Activated CD8-positive, alpha-beta memory T cell treated with anti-CD3 and anti-CD28 coated beads, Interleukin-2, amount 10 ng/mL, durations not matched to agents 7 days and 5 days (primary cell): Measurements from ENCODE around the gene RUNX1. TPM values are rescaled to one million over a fixed set of nuclear protein-coding genes. Genes with fewer than 3 reads are reported as not detected.

Experiments used
- ATAC-seq: fragments of 150-1000 bp; cut with Tn5 transposase; one replicate; pipeline ENCODE4 v1.10.0; 2021; ENCODE audit warnings: moderate library complexity
- CTCF ChIA-PET: fragments of 350-600 bp; sonication (Branson Sonifier 250); formaldehyde crosslinking; loops from one replicate; lab custom pipeline; 2021; ENCODE audit warnings: antibody characterized with exemption; lab: Charles Lee
- DNase-seq: peaks from one replicate; pipeline ENCODE4 v3.0.0-alpha.2; 2020
- H3K27ac Mint-ChIP-seq: one replicate; pipeline ENCODE4 v1.8.0; 2021; ENCODE audit warnings: mild to moderate bottlenecking, mixed read lengths
- H3K27me3 Mint-ChIP-seq: one replicate; pipeline ENCODE4 v1.8.0; 2021; ENCODE audit warnings: mixed read lengths
- H3K36me3 Mint-ChIP-seq: one replicate; pipeline ENCODE4 v1.8.0; 2021; ENCODE audit warnings: mild to moderate bottlenecking, mixed read lengths
- H3K4me1 Mint-ChIP-seq: one replicate; pipeline ENCODE4 v1.8.0; 2021; ENCODE audit warnings: mixed read lengths
- H3K4me3 Mint-ChIP-seq: one replicate; pipeline ENCODE4 v1.8.0; 2021; ENCODE audit warnings: mild to moderate bottlenecking, moderate library complexity, mixed read lengths
- H3K9me3 Mint-ChIP-seq: one replicate; pipeline ENCODE4 v1.8.0; 2022; ENCODE audit warnings: low read depth, mixed read lengths
- total RNA-seq, 2 experiments: library from RNA; stranded (reverse); gene quantifications; one replicate each; pipeline ENCODE4 v1.2.3, GENCODE V29; 2021

Gene RUNX1
- total RNA-seq, 2 experiments from 2014 or later = 23.3 to 35.3 TPM

DNA sequence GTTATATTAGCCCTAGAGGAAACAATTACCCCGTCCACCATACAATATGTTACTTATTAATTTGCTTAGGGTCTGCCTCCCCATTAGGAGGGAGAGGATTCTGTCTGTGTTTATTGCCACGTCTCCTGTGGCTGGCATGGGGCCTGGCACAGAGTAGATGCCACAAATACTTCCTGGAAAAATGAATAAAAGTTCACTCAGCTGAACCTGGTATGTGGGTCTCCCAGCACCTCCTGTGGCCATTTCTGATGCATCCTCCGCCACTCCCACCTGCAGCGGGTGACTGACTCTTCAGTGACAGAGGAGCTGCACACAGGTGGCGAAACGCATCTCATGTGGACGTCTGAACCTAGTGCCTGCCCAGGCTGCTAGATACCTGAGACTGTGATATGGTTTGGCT, 267.6 kb downstream of the RUNX1 start:
- H3K36me3 Mint-ChIP-seq = no peaks in the 10 kb centered on the region
- H3K4me1 Mint-ChIP-seq = peaks cover 3% of the 10 kb centered on the region
- DNase-seq (no peak), ATAC-seq (no peak)
- CTCF ChIA-PET = no interaction called here
- H3K4me3 Mint-ChIP-seq = no peak overlapping the region
- no peak overlapping the region for H3K27ac Mint-ChIP-seq
- peaks cover 7% of the 10 kb centered on the region for H3K27me3 Mint-ChIP-seq
- peaks cover 5% of the 10 kb centered on the region for H3K9me3 Mint-ChIP-seq

- CTCF ChIA-PET = no interaction called here
- DNase-seq (no peak), ATAC-seq (no peak)
- H3K36me3 Mint-ChIP-seq = no peaks in the 10 kb centered on the region
- peaks cover 5% of the 10 kb centered on the region for H3K9me3 Mint-ChIP-seq
- H3K27me3 Mint-ChIP-seq = peaks cover 19% of the 10 kb centered on the region
- H3K4me3 Mint-ChIP-seq = no peak overlapping the region
- H3K27ac Mint-ChIP-seq = no peak overlapping the region
- H3K4me1 Mint-ChIP-seq = no peaks in the 10 kb centered on the region
Observed at GRCh38 chr21:34779860-34780259, 269.2 kb downstream of the RUNX1 start.

DNA sequence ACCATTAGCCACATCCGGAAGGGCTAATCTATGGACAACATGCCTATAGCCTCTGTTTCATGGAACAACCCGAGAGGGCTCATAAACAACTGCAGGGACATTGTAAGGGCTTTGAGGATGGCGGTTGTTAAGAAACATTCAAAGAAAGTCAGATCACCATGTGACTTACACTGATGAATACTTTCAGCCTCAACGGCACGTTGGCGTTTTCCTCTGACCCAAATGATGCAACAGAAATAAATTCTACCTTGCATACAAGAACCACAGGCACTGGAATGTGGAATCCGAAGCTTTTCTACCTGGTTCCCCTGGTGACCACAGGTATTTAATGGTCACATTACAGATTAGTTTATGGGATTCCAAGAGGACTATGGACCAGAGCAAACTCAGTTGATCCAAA, 273.3 kb downstream of the RUNX1 start:
- H3K4me1 Mint-ChIP-seq = no peaks in the 10 kb centered on the region
- no peaks in the 10 kb centered on the region for H3K36me3 Mint-ChIP-seq
- H3K9me3 Mint-ChIP-seq = peaks cover 5% of the 10 kb centered on the region
- no peak for ATAC-seq
- no peak overlapping the region for H3K27ac Mint-ChIP-seq
- H3K27me3 Mint-ChIP-seq = peaks cover 45% of the 10 kb centered on the region
- H3K4me3 Mint-ChIP-seq = no peak overlapping the region
- DNase-seq = no peak
- CTCF ChIA-PET = no interaction called here

- DNase-seq (no peak), ATAC-seq (no peak)
- no peak overlapping the region for H3K27ac Mint-ChIP-seq
- CTCF ChIA-PET = no interaction called here
- no peaks in the 10 kb centered on the region for H3K36me3 Mint-ChIP-seq
- peaks cover 49% of the 10 kb centered on the region for H3K27me3 Mint-ChIP-seq
- H3K4me1 Mint-ChIP-seq = no peaks in the 10 kb centered on the region
- H3K4me3 Mint-ChIP-seq = no peak overlapping the region
- H3K9me3 Mint-ChIP-seq = no peaks in the 10 kb centered on the region
Observed at GRCh38 chr21:34774750-34775149, 274.4 kb downstream of the RUNX1 start.

- H3K4me1 Mint-ChIP-seq = no peaks in the 10 kb centered on the region
- CTCF ChIA-PET = no interaction called here
- H3K9me3 Mint-ChIP-seq = no peaks in the 10 kb centered on the region
- DNase-seq (no peak), ATAC-seq (no peak)
- peaks cover 59% of the 10 kb centered on the region for H3K27me3 Mint-ChIP-seq
- H3K36me3 Mint-ChIP-seq = no peaks in the 10 kb centered on the region
- H3K4me3 Mint-ChIP-seq = no peak overlapping the region
- H3K27ac Mint-ChIP-seq = no peak overlapping the region
Observed at GRCh38 chr21:34771512-34772028, 277.5 kb downstream of the RUNX1 start.

- CTCF ChIA-PET = no interaction called here
- H3K4me3 Mint-ChIP-seq = no peak overlapping the region
- H3K9me3 Mint-ChIP-seq = no peaks in the 10 kb centered on the region
- no peaks in the 10 kb centered on the region for H3K4me1 Mint-ChIP-seq
- H3K36me3 Mint-ChIP-seq = no peaks in the 10 kb centered on the region
- peaks cover 54% of the 10 kb centered on the region for H3K27me3 Mint-ChIP-seq
- DNase-seq = no peak
- ATAC-seq = no peak
- no peak overlapping the region for H3K27ac Mint-ChIP-seq
Observed at GRCh38 chr21:34770576-34770975, 278.5 kb downstream of the RUNX1 start.

DNA sequence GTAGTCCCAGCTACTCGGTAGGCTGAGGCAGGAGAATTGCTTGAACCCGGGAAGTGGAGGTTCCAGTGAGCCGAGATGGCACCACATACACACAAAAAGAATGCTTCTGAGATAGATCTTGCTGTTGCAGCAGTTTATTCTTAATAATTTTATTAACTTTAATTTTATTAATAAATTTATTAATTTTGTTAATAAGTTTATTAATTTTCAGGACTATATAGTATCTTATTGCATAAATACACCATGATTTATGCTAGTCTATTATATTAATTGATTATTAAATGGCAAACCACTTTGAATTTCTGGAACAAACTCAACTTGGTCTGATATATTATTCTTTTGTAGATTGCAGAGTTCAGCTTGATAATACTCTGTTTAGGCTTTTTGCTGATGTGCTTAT, 280.8 kb downstream of the RUNX1 start:
- Mint-ChIP-seq H3K9me3 (no peaks in the 10 kb centered on the region), H3K4me1 (no peaks in the 10 kb centered on the region), H3K27ac (no peak overlapping the region), H3K4me3 (no peak overlapping the region), H3K27me3 (peaks cover 33% of the 10 kb centered on the region), H3K36me3 (no peaks in the 10 kb centered on the region)
- no peak for DNase-seq
- no peak for ATAC-seq
- CTCF ChIA-PET = no interaction called here

- CTCF ChIA-PET = no interaction called here
- DNase-seq = no peak
- no peaks in the 10 kb centered on the region for H3K9me3 Mint-ChIP-seq
- H3K27ac Mint-ChIP-seq = no peak overlapping the region
- H3K4me1 Mint-ChIP-seq = no peaks in the 10 kb centered on the region
- H3K27me3 Mint-ChIP-seq = peaks cover 29% of the 10 kb centered on the region
- ATAC-seq = no peak
- H3K4me3 Mint-ChIP-seq = no peak overlapping the region
- no peaks in the 10 kb centered on the region for H3K36me3 Mint-ChIP-seq
Observed at GRCh38 chr21:34766862-34767261, 282.2 kb downstream of the RUNX1 start.

- DNase-seq = no peak
- ATAC-seq = no peak
- Mint-ChIP-seq H3K9me3 (no peaks in the 10 kb centered on the region), H3K4me1 (no peaks in the 10 kb centered on the region), H3K27ac (no peak overlapping the region), H3K4me3 (no peak overlapping the region), H3K36me3 (no peaks in the 10 kb centered on the region), H3K27me3 (peaks cover 21% of the 10 kb centered on the region)
- CTCF ChIA-PET = no interaction called here
Observed at GRCh38 chr21:34765619-34766018, 283.5 kb downstream of the RUNX1 start.

DNA sequence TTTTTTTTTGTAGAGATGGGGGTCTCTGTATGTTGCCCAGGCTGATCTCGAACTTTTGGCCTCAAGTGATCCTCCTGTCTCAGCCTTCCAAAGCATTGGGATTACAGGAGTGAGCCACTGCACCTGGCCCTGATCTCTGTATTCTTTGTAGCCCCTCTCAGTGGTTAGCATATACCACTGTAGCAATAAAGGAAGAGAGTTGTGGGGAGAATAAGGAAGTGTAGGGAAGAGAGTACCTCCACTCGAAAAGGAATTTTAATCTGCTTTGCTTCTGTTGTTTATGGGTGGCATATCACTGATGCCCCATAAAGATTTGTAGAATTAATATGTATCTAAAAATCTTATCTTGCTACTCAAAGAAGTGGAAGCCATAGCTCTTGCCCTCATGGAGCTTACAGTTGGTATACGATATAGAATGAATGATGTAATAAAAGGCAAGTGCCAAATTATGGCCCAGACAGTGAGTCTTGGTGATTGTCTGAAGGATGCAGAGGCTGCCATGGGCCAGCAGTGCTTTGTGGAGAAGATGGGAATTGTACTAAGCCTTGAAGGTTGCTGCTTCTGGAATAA, 284.3 kb downstream of the RUNX1 start:
- CTCF ChIA-PET = interaction anchor here (0.7 kb wide), 2 partner anchors 57 to 1030 kb away, joined by 3 read pairs; no protein-coding TSS in a partner anchor
- no peak overlapping the region for H3K4me3 Mint-ChIP-seq
- no peaks in the 10 kb centered on the region for H3K9me3 Mint-ChIP-seq
- ATAC-seq = no peak
- DNase-seq = no peak
- H3K27me3 Mint-ChIP-seq = peaks cover 17% of the 10 kb centered on the region
- no peaks in the 10 kb centered on the region for H3K36me3 Mint-ChIP-seq
- no peak overlapping the region for H3K27ac Mint-ChIP-seq
- H3K4me1 Mint-ChIP-seq = no peaks in the 10 kb centered on the region

DNA sequence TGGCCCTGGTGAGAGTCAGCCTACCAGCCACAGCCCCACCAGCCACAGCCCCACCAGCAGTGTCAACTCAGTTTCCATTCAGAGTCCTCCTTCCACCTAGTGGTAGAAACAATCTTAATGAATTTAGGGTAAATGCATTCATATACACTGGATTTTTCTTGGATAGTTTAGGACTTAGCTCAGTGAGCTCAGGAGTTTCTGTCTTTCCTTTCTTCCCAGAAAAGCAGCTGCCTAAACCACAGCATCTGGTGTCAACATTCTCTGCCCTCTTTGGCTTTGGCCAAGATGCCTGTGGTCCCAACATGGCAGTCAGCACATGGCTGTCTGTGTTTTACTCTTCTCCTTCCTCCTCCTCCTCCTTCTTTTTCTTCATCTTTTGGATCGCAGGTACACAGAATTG, 286.3 kb downstream of the RUNX1 start:
- peaks cover 8% of the 10 kb centered on the region for H3K27me3 Mint-ChIP-seq
- no peak for ATAC-seq
- no peak overlapping the region for H3K4me3 Mint-ChIP-seq
- no peaks in the 10 kb centered on the region for H3K9me3 Mint-ChIP-seq
- peak; percentile 19 for DNase-seq
- no peaks in the 10 kb centered on the region for H3K36me3 Mint-ChIP-seq
- CTCF ChIA-PET = interaction anchor here (1.7 kb wide), 1 partner anchor 17 kb away, joined by 4 read pairs; no protein-coding TSS in a partner anchor
- no peak overlapping the region for H3K27ac Mint-ChIP-seq
- no peaks in the 10 kb centered on the region for H3K4me1 Mint-ChIP-seq

DNA sequence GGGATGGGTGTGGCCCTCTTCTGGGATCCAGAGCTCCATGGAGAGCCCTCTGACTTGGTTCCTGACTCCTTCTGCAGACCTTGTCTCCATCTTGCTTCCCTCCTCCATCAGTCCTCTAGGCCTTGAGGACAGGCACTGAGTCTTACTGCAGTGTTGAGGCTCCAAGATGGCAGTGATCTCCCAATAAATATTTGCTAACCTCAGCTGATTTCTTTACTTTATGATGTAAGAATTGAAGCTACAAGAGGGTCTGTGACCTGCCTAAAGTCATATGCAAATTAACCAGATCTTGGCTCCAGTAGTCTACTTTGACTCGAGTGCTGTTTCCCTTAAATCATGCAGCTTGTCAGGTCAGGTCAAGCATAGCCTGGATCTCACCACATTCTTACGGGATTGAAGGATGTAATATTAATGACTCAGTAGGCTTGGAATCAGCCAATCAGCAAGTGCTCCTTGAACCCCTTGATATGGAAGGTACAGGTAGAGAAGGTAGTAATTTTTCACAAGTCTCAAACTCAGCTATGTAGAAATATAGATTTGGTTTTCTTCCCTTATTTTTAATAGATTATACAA, 287.3 kb downstream of the RUNX1 start:
- peaks cover 4% of the 10 kb centered on the region for H3K27me3 Mint-ChIP-seq
- no peaks in the 10 kb centered on the region for H3K4me1 Mint-ChIP-seq
- ATAC-seq (no peak), DNase-seq (peak; percentile 3)
- no peaks in the 10 kb centered on the region for H3K9me3 Mint-ChIP-seq
- H3K27ac Mint-ChIP-seq = no peak overlapping the region
- CTCF ChIA-PET = interaction anchor here (1.7 kb wide), 1 partner anchor 16 kb away, joined by 4 read pairs; no protein-coding TSS in a partner anchor
- H3K4me3 Mint-ChIP-seq = no peak overlapping the region
- no peaks in the 10 kb centered on the region for H3K36me3 Mint-ChIP-seq

DNA sequence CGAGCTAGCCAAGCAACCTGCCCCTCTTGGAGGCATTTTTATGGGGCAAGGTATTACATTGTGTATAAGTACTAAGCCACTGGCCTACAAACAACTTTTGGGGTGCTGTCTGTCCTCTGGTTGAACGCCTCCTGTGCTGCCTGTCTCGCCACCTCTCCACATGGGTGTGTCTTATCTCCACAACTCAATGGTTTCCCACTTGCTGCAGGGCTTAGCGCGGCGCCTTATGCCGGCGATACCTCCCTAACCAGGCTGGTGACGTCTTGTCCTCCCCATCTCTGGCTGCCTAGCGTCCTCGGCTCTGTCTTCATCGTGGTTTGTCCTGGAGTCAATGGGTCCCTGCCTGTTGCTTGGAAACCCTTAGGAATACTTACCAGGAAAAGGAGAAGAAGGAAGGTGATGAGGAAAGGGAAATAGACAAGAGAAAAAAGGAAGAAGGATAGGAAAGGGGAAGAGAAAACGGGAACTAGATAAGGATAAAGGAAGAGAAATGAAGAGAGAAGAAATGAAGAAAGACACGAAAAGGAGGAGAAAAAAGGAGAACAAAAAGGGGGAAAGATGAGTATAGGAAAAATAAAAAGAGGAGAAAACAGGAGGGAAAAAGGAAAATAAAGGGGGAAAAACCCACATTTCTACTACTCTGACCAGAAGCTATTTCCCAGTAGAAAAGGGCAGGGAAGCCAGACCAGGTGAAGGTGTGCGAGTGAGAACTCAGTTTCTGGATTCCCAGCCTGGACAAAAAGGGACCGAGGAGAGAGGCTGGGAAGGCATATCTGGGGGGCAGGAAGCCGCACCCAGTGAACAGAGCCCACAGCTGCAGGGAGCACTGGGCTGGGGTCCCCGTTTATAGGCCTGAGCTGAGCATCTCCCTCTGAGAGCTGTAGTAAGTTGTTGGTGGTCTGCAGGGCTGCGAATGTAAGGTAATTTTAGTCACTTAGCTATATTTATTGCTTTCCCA, 294.1 kb downstream of the RUNX1 start:
- ATAC-seq = no peak
- Mint-ChIP-seq H3K36me3 (no peaks in the 10 kb centered on the region), H3K4me1 (no peaks in the 10 kb centered on the region), H3K27me3 (peaks cover 44% of the 10 kb centered on the region), H3K4me3 (no peak overlapping the region), H3K9me3 (no peaks in the 10 kb centered on the region), H3K27ac (no peak overlapping the region)
- DNase-seq = no peak
- CTCF ChIA-PET = interaction anchor here (1.3 kb wide), 1 partner anchor 10 kb away, joined by 7 read pairs; no protein-coding TSS in a partner anchor
